ENCODE measurements around the gene KCNJ18. TPM values are rescaled to one million over a fixed set of nuclear protein-coding genes. Genes with fewer than 3 reads are reported as not detected.
"Not testable (repeated sequence)": the region's sequence is repeated elsewhere in the genome, so short reads cannot be mapped to it uniquely, and the experiment has no call there.

The KCNJ18 gene
- total and polyA plus RNA-seq, 9 of the 15 experiments (the other 6 are each of a cell fraction or from before 2014, with no cell fraction given), result not detected

DNA sequence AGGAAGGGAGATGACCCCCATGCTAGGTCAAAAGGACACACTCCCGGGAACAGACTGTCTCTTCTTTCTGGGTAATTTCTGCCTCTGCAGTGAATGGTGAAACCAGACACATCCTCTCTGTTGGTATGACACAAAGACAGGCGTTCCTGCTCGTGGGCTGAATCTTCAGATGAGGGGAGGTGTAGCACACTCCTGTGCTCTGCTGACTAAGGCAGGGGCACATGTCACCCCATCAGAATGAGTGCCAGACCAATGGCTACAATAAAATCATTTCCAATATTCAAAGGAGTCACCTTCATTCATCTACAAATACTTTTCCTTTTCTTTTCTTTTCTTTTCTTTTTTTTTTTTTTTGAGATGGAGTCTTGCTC lies 24.2 kb upstream of the KCNJ18 start:
- intact Hi-C loops (cut with micrococcal nuclease); DNase-seq (ENCODE audit: extremely low read depth in 1 of 4, low spot score in 3 of 4); POLR2A ChIA-PET; H2AFZ ChIP-seq (ENCODE audit: low read depth, low read length); H3K4me1 ChIP-seq (replicated peaks in 1 of 2; ENCODE audit: control insufficient read depth in 2 of 2, insufficient read depth in 2 of 2, low read length in 2 of 2); H4K20me1 ChIP-seq (replicated peaks; ENCODE audit: control insufficient read depth, insufficient read depth, low read length); H3K27ac ChIP-seq (ENCODE audit: extremely low read depth, low read depth, low read length); H3K4me3 ChIP-seq; H3K9me1 ChIP-seq (ENCODE audit: control insufficient read depth, insufficient read depth, low read length); BruUV-seq (replicated peaks); H3K9me3 ChIP-seq (replicated peaks; ENCODE audit: control insufficient read depth, insufficient read depth, low read depth, low read length); ATAC-seq; H3K79me2 ChIP-seq (ENCODE audit: control insufficient read depth, insufficient read depth, low read length); CTCF ChIA-PET (ENCODE audit: low intra/inter-chr PET ratio); in situ Hi-C loops (cut with MboI); H3K4me2 ChIP-seq (ENCODE audit: insufficient read depth, low read length); H3K36me3 ChIP-seq (ENCODE audit: control insufficient read depth, insufficient read depth, low read length); H3K27me3 ChIP-seq (ENCODE audit: control insufficient read depth in 2 of 2, insufficient read depth in 2 of 2, low read length in 2 of 2); H3K9ac ChIP-seq (ENCODE audit: insufficient read depth in 1 of 2, low read depth in 2 of 2, low read length in 2 of 2); FAIRE-seq: not testable (repeated sequence)
- WGBS (ENCODE audit: insufficient coverage, low coverage, missing lambda C conversion rate), result no CpG with 5 or more reads among the region's 3 CpGs

DNA sequence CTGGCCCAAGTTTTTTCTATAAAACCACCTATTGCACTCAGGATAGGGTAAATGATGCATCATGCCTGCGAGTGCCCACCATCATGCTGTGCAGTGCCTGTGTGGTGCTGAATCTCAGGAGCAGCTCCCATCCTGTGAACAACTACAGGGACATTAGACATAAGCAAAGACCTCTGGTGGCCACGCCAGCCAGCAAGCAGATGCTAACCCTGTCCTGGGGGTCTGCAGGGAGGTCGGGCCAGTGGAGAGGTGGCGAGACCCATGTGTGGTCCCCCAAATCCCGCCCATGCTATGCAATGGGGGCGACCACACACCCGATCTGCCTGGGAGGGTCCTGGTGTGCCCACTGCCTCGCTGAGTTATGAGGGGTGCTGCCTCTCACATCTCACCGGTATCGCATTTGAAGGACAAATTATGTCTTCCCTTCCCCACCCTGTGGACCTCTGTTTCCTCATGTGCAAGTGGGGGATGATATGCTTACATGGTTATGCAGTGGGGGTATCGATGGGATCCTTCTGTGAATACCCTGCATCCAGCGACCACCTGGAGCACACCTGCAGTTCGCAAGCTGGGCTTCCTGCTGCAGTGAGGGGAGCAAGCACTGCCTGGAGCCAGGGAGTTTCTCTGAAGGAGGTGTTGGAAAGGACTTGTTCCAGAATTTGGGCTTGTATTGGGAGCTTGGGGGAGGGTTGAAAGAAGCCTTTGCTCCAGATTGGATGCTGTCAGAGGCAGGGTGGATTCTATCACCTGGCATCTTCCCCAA lies 23.4 kb upstream of the KCNJ18 start:
- CTCF ChIA-PET (ENCODE audit: low intra/inter-chr PET ratio); H4K20me1 ChIP-seq (replicated peaks; ENCODE audit: control insufficient read depth, insufficient read depth, low read length); H3K9ac ChIP-seq (ENCODE audit: insufficient read depth in 1 of 2, low read depth in 2 of 2, low read length in 2 of 2); H3K9me3 ChIP-seq (replicated peaks; ENCODE audit: control insufficient read depth, insufficient read depth, low read depth, low read length); ATAC-seq; H3K36me3 ChIP-seq (ENCODE audit: control insufficient read depth, insufficient read depth, low read length); H3K27me3 ChIP-seq (ENCODE audit: control insufficient read depth in 2 of 2, insufficient read depth in 2 of 2, low read length in 2 of 2); intact Hi-C loops (cut with micrococcal nuclease); H3K9me1 ChIP-seq (ENCODE audit: control insufficient read depth, insufficient read depth, low read length); H3K4me1 ChIP-seq (replicated peaks in 1 of 2; ENCODE audit: control insufficient read depth in 2 of 2, insufficient read depth in 2 of 2, low read length in 2 of 2); H3K4me3 ChIP-seq; H2AFZ ChIP-seq (ENCODE audit: low read depth, low read length); FAIRE-seq; BruUV-seq (replicated peaks); H3K4me2 ChIP-seq (ENCODE audit: insufficient read depth, low read length); DNase-seq (ENCODE audit: extremely low read depth in 1 of 4, low spot score in 3 of 4); in situ Hi-C loops (cut with MboI); H3K27ac ChIP-seq (ENCODE audit: extremely low read depth, low read depth, low read length); H3K79me2 ChIP-seq (ENCODE audit: control insufficient read depth, insufficient read depth, low read length): not testable (repeated sequence)
- 5% methylated on average over 10 of the region's 13 CpGs for WGBS (ENCODE audit: insufficient coverage, low coverage, missing lambda C conversion rate)
- POLR2A ChIA-PET, result interaction anchor here (0.7 kb wide), 1 partner anchor 32 kb away, joined by 3 read pairs; no protein-coding TSS in a partner anchor

DNA sequence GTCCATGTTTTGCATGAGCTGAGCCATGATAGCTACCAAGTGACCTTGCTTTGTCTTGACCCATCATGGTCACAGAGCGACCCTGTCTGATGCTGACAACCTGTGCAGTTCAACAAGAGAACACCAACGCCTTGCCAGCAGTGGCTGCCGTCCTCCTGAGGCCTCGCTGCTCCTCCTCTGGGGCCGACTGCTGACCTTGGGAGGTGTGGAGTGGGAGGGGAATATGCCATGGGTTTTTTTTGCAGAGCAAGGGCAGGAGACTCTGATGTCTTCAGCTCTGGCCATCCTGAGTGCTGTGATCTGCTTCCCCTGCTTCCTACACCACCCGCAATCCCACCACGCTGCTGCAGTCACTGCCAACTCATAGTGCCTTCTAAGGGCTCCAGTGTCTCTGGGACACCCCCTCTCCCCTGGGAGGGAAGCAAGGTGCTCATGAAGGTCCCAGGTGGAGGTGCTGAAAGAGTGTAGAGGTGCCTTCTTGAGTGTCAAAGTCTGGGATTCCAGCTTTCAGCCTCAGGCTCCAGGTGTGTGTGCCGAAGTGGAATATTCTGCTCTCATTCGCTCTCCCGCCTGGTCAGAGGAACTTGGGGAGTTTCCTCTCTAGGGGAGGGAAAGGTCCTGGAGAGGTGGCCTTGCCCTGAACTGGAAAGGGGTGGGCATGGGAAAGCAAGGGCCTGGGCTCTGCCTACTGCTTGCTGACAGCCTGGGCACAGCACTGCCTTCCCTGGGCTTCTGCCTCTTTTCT lies 22.5 kb upstream of the KCNJ18 start:
- in situ Hi-C loops (cut with MboI), result loop anchor here (10.0 kb wide), 2 partner anchors 635 to 715 kb away; no protein-coding TSS in a partner anchor
- H3K9me3 ChIP-seq (replicated peaks; ENCODE audit: control insufficient read depth, insufficient read depth, low read depth, low read length); H3K4me3 ChIP-seq; CTCF ChIA-PET (ENCODE audit: low intra/inter-chr PET ratio); BruUV-seq (replicated peaks); H3K4me2 ChIP-seq (ENCODE audit: insufficient read depth, low read length); H2AFZ ChIP-seq (ENCODE audit: low read depth, low read length); intact Hi-C loops (cut with micrococcal nuclease); ATAC-seq; H3K9me1 ChIP-seq (ENCODE audit: control insufficient read depth, insufficient read depth, low read length); H3K27me3 ChIP-seq (ENCODE audit: control insufficient read depth in 2 of 2, insufficient read depth in 2 of 2, low read length in 2 of 2); H3K27ac ChIP-seq (ENCODE audit: extremely low read depth, low read depth, low read length); H3K79me2 ChIP-seq (ENCODE audit: control insufficient read depth, insufficient read depth, low read length); DNase-seq (ENCODE audit: extremely low read depth in 1 of 4, low spot score in 3 of 4); H4K20me1 ChIP-seq (replicated peaks; ENCODE audit: control insufficient read depth, insufficient read depth, low read length); FAIRE-seq; H3K9ac ChIP-seq (ENCODE audit: insufficient read depth in 1 of 2, low read depth in 2 of 2, low read length in 2 of 2); H3K36me3 ChIP-seq (ENCODE audit: control insufficient read depth, insufficient read depth, low read length): not testable (repeated sequence)
- POLR2A ChIA-PET, result interaction anchor here (0.7 kb wide), 1 partner anchor 33 kb away, joined by 3 read pairs; no protein-coding TSS in a partner anchor
- peaks cover 0 to 11% of the 10 kb centered on the region in 2 experiments; a peak in 3 of 5 replicates for H3K4me1 ChIP-seq (replicated peaks in 1 of 2; ENCODE audit: control insufficient read depth in 2 of 2, insufficient read depth in 2 of 2, low read length in 2 of 2)
- 11% methylated on average over 8 of the region's 10 CpGs for WGBS (ENCODE audit: insufficient coverage, low coverage, missing lambda C conversion rate)

Measured in K562 (cell line).